Measurements from ENCODE around the gene MALAT1.

DNA sequence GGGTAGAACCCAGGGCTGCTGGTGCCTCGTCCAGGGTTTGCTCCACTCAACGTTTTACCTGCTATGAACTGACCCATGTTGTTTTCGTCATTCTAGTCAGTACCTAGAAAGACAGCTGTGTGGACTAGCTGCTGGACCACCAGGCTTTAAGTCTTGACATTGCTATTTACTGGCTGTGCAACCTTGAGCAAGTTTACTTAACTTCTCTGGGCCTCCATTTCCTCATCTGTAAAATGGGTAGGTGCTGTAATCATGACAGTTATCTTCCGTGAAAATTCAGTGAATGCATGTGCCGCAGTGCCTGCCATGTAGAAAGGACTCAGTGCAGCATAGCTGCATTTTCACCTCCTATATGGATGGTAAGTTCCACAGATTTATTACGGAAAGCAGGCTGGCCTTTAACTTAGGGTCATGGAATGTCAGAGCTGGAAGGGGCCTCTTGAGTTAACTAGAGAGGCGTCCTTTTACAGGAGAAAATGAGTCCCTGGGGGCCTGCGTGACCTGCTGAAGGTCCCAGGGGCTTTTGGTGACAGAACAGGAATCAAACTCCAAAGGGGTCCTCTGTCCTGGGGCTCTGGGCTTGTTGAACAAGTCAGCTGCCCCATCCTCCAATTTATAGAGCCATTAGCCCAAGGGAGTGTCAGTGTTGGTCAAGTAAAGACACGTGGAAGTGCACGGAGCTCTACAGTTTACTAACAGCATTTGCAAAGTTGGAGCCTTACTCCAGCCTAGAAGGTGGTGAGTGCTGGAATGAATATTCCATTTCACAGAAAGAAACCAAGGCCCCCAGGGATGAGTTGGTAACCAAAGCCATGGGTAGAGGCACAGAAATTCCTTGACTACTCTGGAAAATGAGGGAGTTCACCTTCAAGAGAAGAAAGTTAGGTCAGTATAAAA lies 12.0 kb upstream of the MALAT1 start:
- TF ChIP-seq, protein P1, sequence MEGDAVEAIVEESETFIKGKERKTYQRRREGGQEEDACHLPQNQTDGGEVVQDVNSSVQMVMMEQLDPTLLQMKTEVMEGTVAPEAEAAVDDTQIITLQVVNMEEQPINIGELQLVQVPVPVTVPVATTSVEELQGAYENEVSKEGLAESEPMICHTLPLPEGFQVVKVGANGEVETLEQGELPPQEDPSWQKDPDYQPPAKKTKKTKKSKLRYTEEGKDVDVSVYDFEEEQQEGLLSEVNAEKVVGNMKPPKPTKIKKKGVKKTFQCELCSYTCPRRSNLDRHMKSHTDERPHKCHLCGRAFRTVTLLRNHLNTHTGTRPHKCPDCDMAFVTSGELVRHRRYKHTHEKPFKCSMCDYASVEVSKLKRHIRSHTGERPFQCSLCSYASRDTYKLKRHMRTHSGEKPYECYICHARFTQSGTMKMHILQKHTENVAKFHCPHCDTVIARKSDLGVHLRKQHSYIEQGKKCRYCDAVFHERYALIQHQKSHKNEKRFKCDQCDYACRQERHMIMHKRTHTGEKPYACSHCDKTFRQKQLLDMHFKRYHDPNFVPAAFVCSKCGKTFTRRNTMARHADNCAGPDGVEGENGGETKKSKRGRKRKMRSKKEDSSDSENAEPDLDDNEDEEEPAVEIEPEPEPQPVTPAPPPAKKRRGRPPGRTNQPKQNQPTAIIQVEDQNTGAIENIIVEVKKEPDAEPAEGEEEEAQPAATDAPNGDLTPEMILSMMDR (IDR thresholded peaks at IDR 0.05): no peak
- TF ChIP-seq POLR2A (IDR thresholded peaks at IDR 0.05): no peak
